Colonic mucosa (tissue), 4 donors: ENCODE measurements around the gene CENPN. TPM values are rescaled to one million over a fixed set of nuclear protein-coding genes. Genes with fewer than 3 reads are reported as not detected.

ENCODE experiments used
- DNase-seq: peaks from one replicate; pipeline ENCODE4 v3.0.0-alpha.2; 2020
- H3K27ac ChIP-seq: fragments of 200-600 bp; one replicate; pipeline ENCODE4 v1.8.0; 2021
- H3K27me3 ChIP-seq: fragments of 200-600 bp; one replicate; pipeline ENCODE4 v1.8.0; 2021
- H3K36me3 ChIP-seq: fragments of 200-600 bp; one replicate; pipeline ENCODE4 v1.8.0; 2021
- H3K4me1 ChIP-seq: fragments of 200-600 bp; one replicate; pipeline ENCODE4 v1.8.0; 2021; ENCODE audit warnings: mild to moderate bottlenecking
- H3K4me3 ChIP-seq: fragments of 200-600 bp; one replicate; pipeline ENCODE4 v1.8.0; 2021
- H3K9ac ChIP-seq, 2 donors: one replicate each; pipeline ENCODE4 v1.7.0; 2013; ENCODE audit warnings: control low read depth in 2 of 2, low read depth in 2 of 2, low read length in 2 of 2
- H3K9me3 ChIP-seq: fragments of 200-600 bp; one replicate; pipeline ENCODE4 v1.8.0; 2021
- intact Hi-C: fragments of 100-400 bp; cut with DNase I; formaldehyde crosslinking; loops from one replicate; pipeline ENCODE4 v1.14.1; 2022
- total RNA-seq, 2 donors: library from RNA; stranded (reverse); fragmentation: NEBNext Ultra II Directional in 1 of 2; extraction: Animal tissue kit (Norgen Biotek cat#: 25700) in 1 of 2; gene quantifications; one replicate each; pipeline ENCODE4 v1.2.1, GENCODE V29; 2021
- TF ChIP-seq, protein P1 (sequence below): fragments of 200-600 bp; IDR thresholded peaks from one replicate; pipeline ENCODE4 v1.8.0; 2022; ENCODE audit warnings: antibody characterized with exemption, mild to moderate bottlenecking
- donor health status: healthy.
- donor health status: DM: no; HTN: no; CAD: no.
- donor health status: DM: no; HTN: no; CAD: no.

The CENPN gene
- total RNA-seq, 2 donors from 2014 or later = 9.3 to 28.7 TPM

DNA sequence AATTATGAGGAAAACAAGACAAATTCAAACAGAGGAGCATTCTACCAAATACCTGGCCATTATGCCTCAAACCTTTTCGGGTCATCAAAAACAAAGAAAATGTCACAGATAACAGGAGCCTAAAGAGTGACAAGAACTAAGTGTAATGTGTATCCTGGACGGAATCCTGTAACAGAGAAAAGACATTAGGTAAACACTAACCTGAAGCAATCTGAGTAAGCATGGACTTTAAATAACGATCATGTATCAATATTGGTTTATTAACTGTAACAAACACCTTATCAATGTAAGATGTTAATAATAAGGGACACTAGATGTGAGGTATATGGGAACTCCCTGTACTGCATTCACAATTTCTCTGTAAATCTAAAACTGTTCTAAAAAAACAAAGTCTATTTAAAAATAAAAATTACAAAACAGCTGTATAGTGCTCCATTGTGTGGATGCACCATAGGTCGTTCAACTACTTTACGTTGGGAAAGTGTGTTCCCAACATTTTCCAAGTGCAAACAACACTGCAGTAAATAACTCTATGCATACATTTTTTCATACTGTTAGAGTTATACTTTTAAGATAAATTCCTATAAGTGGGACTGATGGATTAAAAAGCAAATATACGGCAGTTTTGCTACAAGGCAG lies 15.1 kb upstream of the CENPN start:
- H3K9me3 ChIP-seq = no peaks in the 10 kb centered on the region
- H3K27me3 ChIP-seq = no peaks in the 10 kb centered on the region
- no peaks in the 10 kb centered on the region for H3K36me3 ChIP-seq
- no peak overlapping the region for H3K27ac ChIP-seq
- H3K4me1 ChIP-seq = no peaks in the 10 kb centered on the region
- intact Hi-C loops = no loop called here
- no peak overlapping the region for H3K4me3 ChIP-seq
- DNase-seq = no peak
- TF ChIP-seq, protein P1, sequence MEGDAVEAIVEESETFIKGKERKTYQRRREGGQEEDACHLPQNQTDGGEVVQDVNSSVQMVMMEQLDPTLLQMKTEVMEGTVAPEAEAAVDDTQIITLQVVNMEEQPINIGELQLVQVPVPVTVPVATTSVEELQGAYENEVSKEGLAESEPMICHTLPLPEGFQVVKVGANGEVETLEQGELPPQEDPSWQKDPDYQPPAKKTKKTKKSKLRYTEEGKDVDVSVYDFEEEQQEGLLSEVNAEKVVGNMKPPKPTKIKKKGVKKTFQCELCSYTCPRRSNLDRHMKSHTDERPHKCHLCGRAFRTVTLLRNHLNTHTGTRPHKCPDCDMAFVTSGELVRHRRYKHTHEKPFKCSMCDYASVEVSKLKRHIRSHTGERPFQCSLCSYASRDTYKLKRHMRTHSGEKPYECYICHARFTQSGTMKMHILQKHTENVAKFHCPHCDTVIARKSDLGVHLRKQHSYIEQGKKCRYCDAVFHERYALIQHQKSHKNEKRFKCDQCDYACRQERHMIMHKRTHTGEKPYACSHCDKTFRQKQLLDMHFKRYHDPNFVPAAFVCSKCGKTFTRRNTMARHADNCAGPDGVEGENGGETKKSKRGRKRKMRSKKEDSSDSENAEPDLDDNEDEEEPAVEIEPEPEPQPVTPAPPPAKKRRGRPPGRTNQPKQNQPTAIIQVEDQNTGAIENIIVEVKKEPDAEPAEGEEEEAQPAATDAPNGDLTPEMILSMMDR = no peak
- no peak overlapping the region for H3K9ac ChIP-seq

DNA sequence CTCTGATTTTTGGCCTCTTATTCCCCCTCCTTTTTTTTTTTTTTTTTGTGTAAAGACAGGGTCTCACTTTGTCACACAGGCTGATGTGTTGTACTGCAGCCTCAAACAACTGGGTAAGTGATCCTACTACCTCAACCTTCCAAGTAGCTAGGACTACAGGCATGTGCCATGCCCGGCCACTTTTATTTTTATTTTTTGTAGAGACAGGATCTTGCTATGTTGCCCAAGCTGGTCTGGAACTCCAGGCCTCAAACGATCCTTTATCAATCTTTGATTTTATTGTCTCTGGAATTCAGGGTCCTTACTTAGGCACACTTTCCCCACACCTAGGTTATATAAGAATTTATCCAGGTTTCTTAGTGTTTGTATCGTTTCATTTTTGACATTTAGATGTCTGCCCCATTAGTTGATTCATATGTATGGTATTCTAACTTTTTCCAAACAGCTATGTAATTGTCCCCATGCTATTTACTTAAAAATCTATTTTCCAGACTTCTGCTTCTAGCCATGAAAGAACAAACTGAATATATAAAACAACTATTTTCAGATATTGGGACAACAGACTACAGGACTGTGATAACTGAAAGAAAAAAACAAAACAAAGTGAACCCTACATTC lies 14.2 kb upstream of the CENPN start:
- Histone ChIP-seq H3K27me3 (no peaks in the 10 kb centered on the region), H3K27ac (no peak overlapping the region), H3K4me3 (no peak overlapping the region), H3K36me3 (no peaks in the 10 kb centered on the region), H3K9ac (no peak overlapping the region), H3K9me3 (no peaks in the 10 kb centered on the region), H3K4me1 (no peaks in the 10 kb centered on the region)
- intact Hi-C loops = no loop called here
- no peak for DNase-seq
- TF ChIP-seq, protein P1 = no peak

DNA sequence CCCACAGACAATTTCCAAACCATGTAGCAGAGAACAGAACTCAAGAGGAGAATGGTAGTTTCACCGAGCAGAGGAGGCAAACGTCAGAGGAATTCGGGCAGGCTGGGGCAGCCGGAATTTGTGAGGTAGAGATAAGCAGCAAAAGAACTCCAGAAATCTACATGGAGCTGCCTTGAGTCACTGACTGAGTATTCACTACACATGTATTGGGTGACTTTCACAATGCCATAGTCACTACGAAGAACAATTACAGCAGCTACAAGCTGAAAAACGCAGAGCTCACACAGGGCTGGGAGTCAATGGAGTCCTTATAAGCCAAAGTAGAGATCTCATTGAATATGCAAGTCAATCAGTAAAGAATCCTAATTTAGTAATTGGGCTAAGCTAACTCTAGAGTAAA lies 13.7 kb upstream of the CENPN start:
- H3K36me3 ChIP-seq = no peaks in the 10 kb centered on the region
- no peaks in the 10 kb centered on the region for H3K4me1 ChIP-seq
- H3K4me3 ChIP-seq = no peak overlapping the region
- H3K27ac ChIP-seq = no peak overlapping the region
- no peak for DNase-seq
- TF ChIP-seq, protein P1 = no peak
- intact Hi-C loops = no loop called here
- H3K9ac ChIP-seq = no peak overlapping the region
- H3K27me3 ChIP-seq = no peaks in the 10 kb centered on the region
- H3K9me3 ChIP-seq = no peaks in the 10 kb centered on the region

DNA sequence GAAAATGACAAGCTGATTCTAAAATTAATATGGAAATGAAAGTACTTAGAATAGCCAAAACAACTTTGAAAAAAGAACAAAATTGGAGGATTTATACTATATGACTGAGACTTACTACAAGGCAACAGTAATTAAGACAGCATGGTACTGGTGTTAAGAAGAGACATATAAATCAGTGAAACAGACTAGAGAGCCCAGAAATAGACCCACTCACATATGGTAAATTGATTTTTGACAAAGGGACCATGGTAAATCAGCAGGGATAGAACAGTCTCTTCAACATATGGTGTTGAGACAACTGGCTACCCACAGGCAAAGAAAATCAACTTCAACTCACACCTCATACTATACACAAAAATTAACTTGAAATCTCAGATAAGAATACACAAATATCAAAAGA lies 13.2 kb upstream of the CENPN start:
- Histone ChIP-seq H3K36me3 (no peaks in the 10 kb centered on the region), H3K4me1 (no peaks in the 10 kb centered on the region), H3K27ac (no peak overlapping the region), H3K9me3 (no peaks in the 10 kb centered on the region), H3K4me3 (no peak overlapping the region), H3K27me3 (no peaks in the 10 kb centered on the region), H3K9ac (no peak overlapping the region)
- TF ChIP-seq, protein P1 = no peak
- no peak for DNase-seq
- intact Hi-C loops = no loop called here

DNA sequence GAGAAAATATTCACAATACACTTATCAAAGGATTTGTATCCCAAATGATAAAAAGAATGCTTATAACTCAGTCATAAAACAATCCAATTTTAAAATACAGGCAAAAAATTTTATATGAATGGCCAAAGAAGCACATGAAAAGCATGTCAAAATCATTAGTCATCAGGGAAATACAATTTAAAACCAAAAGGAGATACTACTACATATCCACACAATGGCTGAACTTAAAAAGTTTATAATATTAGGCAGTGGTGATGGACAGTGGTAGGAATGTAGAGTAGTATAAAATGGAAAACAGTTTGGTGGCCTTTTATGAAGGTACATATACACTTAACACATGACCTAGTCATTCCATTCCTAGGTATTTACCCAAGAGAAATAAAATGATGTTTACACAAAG lies 12.6 kb upstream of the CENPN start:
- no peak for DNase-seq
- Histone ChIP-seq H3K36me3 (no peaks in the 10 kb centered on the region), H3K4me3 (no peak overlapping the region), H3K9me3 (no peaks in the 10 kb centered on the region), H3K9ac (no peak overlapping the region), H3K27me3 (no peaks in the 10 kb centered on the region), H3K27ac (no peak overlapping the region), H3K4me1 (no peaks in the 10 kb centered on the region)
- intact Hi-C loops = no loop called here
- TF ChIP-seq, protein P1 = no peak
